GM18498 (cell line): ENCODE data around the gene PAX3.
A peak's percentile ranks its signal among the peaks of the same experiment; 100 is the strongest.

Source experiments
- ATAC-seq: cut with Tn5 transposase; IDR thresholded peaks from one replicate; pipeline ENCODE4 v1.9.1; 2021; ENCODE audit warnings: mild to moderate bottlenecking, moderate library complexity; ENCODE audit not compliant: unreplicated experiment

PAX3 gene

GRCh38 chr2:222298311-222299150, at the start of gene PAX3:
PAX3 (minus strand) TSS chr2:222298998; CDS start chr2:222298615, 383 bp downstream.
- no peak for ATAC-seq

- ATAC-seq, result no peak
Observed at GRCh38 chr2:222341331-222341730, 42.5 kb upstream of the PAX3 start.

GRCh38 chr2:222338374-222338773, 39.6 kb upstream of the PAX3 start:
- no peak for ATAC-seq

GRCh38 chr2:222336931-222337330, 38.1 kb upstream of the PAX3 start:
- no peak for ATAC-seq

GRCh38 chr2:222336442-222336841, 37.6 kb upstream of the PAX3 start:
- no peak for ATAC-seq

- no peak for ATAC-seq
Observed at GRCh38 chr2:222334914-222335313, 36.1 kb upstream of the PAX3 start.

- ATAC-seq, result no peak
Observed at GRCh38 chr2:222333397-222333796, 34.6 kb upstream of the PAX3 start.

- ATAC-seq, result no peak
Observed at GRCh38 chr2:222332116-222332515, 33.3 kb upstream of the PAX3 start.

GRCh38 chr2:222330910-222331309, 32.1 kb upstream of the PAX3 start:
- no peak for ATAC-seq

- ATAC-seq, result peak; percentile 28
Observed at GRCh38 chr2:222322236-222322635, 23.4 kb upstream of the PAX3 start.

GRCh38 chr2:222320436-222321395, 21.9 kb upstream of the PAX3 start:
- ATAC-seq, result no peak

GRCh38 chr2:222319586-222320435, 21.0 kb upstream of the PAX3 start:
- peak; percentile 52 for ATAC-seq

- ATAC-seq, result peak; percentile 49
Observed at GRCh38 chr2:222318712-222319585, 20.2 kb upstream of the PAX3 start.

- ATAC-seq, result peak; percentile 45
Observed at GRCh38 chr2:222318026-222318711, 19.4 kb upstream of the PAX3 start.

- ATAC-seq, result no peak
Observed at GRCh38 chr2:222315443-222316121, 16.8 kb upstream of the PAX3 start.

- no peak for ATAC-seq
Observed at GRCh38 chr2:222313816-222314215, 15.0 kb upstream of the PAX3 start.

- no peak for ATAC-seq
Observed at GRCh38 chr2:222311978-222312738, 13.4 kb upstream of the PAX3 start.
